H9 (cell line): Measurements from ENCODE around the gene WDPCP. TPM values are rescaled to one million over a fixed set of nuclear protein-coding genes. Genes with fewer than 3 reads are reported as not detected.

Source experiments
- DNase-seq: peaks from one replicate; pipeline ENCODE4 v3.0.0-alpha.2; 2017
- H2AFZ ChIP-seq: one replicate; pipeline ENCODE4 v1.6.1; 2013; ENCODE audit warnings: mild to moderate bottlenecking, low read length, control low read depth, moderate library complexity
- H2AK5ac ChIP-seq: 2 replicates; pipeline ENCODE4 v1.6.1; 2013; ENCODE audit warnings: low read length, control low read depth, mixed read lengths; ENCODE audit not compliant: insufficient read length
- H2BK120ac ChIP-seq: one replicate; pipeline ENCODE4 v1.6.1; 2013; ENCODE audit warnings: low read depth, mild to moderate bottlenecking, low read length, control low read depth, inconsistent platforms; ENCODE audit not compliant: poor library complexity, severe bottlenecking
- H2BK12ac ChIP-seq: 2 replicates; pipeline ENCODE4 v1.6.1; 2013; ENCODE audit warnings: low read length, control low read depth, mixed read lengths, low read depth; ENCODE audit not compliant: insufficient read length
- H2BK15ac ChIP-seq: 2 replicates; pipeline ENCODE4 v1.6.1; 2013; ENCODE audit warnings: low read depth, low read length, control low read depth
- H2BK20ac ChIP-seq: one replicate; pipeline ENCODE4 v1.6.1; 2013; ENCODE audit warnings: low read depth, mild to moderate bottlenecking, low read length, control low read depth, inconsistent platforms; ENCODE audit not compliant: poor library complexity, severe bottlenecking
- H2BK5ac ChIP-seq: 2 replicates; pipeline ENCODE4 v1.6.1; 2013; ENCODE audit warnings: low read length, control low read depth, mixed read lengths; ENCODE audit not compliant: insufficient read length
- H3K14ac ChIP-seq: 2 replicates; pipeline ENCODE4 v1.6.1; 2013; ENCODE audit warnings: low read length, control low read depth; ENCODE audit not compliant: insufficient read depth
- H3K18ac ChIP-seq: 2 replicates; pipeline ENCODE4 v1.6.1; 2013; ENCODE audit warnings: low read depth, mild to moderate bottlenecking, mixed read lengths, low read length, control low read depth; ENCODE audit not compliant: insufficient read length
- H3K23ac ChIP-seq: 2 replicates; pipeline ENCODE4 v1.6.1; 2013; ENCODE audit warnings: low read length, control low read depth, mixed read lengths, low read depth; ENCODE audit not compliant: insufficient read length
- H3K23me2 ChIP-seq: 2 replicates; pipeline ENCODE4 v1.6.1; 2013; ENCODE audit warnings: low read depth, mild to moderate bottlenecking, mixed read lengths, low read length, control low read depth; ENCODE audit not compliant: insufficient read length, poor library complexity, severe bottlenecking
- H3K27ac ChIP-seq: 2 replicates; pipeline ENCODE4 v1.5.1; 2013; ENCODE audit warnings: low read length, control low read depth, mixed read lengths, low read depth; ENCODE audit not compliant: insufficient read length
- H3K27me3 ChIP-seq: 2 replicates; pipeline ENCODE4 v1.6.1; 2013; ENCODE audit warnings: low read length, control low read depth, inconsistent platforms; ENCODE audit not compliant: insufficient read depth
- H3K4ac ChIP-seq: 2 replicates; pipeline ENCODE4 v1.6.1; 2013; ENCODE audit warnings: low read depth, mild to moderate bottlenecking, control low read depth, inconsistent platforms, low read length, moderate library complexity
- H3K4me1 ChIP-seq: 2 replicates; pipeline ENCODE4 v1.6.1; 2013; ENCODE audit warnings: low read length, control low read depth, inconsistent platforms; ENCODE audit not compliant: insufficient read depth
- H3K4me2 ChIP-seq: 2 replicates; pipeline ENCODE4 v1.6.1; 2013; ENCODE audit warnings: low read length, control low read depth, mixed read lengths; ENCODE audit not compliant: insufficient read length, insufficient read depth
- H3K56ac ChIP-seq: 2 replicates; pipeline ENCODE4 v1.6.1; 2013; ENCODE audit warnings: low read depth, mild to moderate bottlenecking, mixed read lengths, low read length, control low read depth; ENCODE audit not compliant: insufficient read length
- H3K79me1 ChIP-seq: 2 replicates; pipeline ENCODE4 v1.6.1; 2013; ENCODE audit warnings: low read depth, mild to moderate bottlenecking, moderate library complexity, low read length, control low read depth, inconsistent platforms; ENCODE audit not compliant: insufficient read depth, poor library complexity, severe bottlenecking
- H3K79me2 ChIP-seq: 2 replicates; pipeline ENCODE4 v1.6.1; 2013; ENCODE audit warnings: low read length, control low read depth, inconsistent platforms; ENCODE audit not compliant: insufficient read depth
- H3K9ac ChIP-seq: 2 replicates; pipeline ENCODE4 v1.6.1; 2013; ENCODE audit warnings: low read length, control low read depth, mixed read lengths; ENCODE audit not compliant: insufficient read length; ENCODE audit errors: extremely low read depth
- H3K9me3 ChIP-seq: one replicate; pipeline ENCODE4 v1.6.1; 2013; ENCODE audit warnings: low read depth, low read length, inconsistent platforms; ENCODE audit not compliant: control insufficient read depth
- H3T11ph ChIP-seq: one replicate; pipeline ENCODE4 v1.6.1; 2013; ENCODE audit warnings: mild to moderate bottlenecking, low read length, control low read depth, inconsistent platforms
- H4K20me1 ChIP-seq: one replicate; pipeline ENCODE4 v1.6.1; 2013; ENCODE audit not compliant: control insufficient read depth, insufficient read length, insufficient read depth
- H4K5ac ChIP-seq: 2 replicates; pipeline ENCODE4 v1.6.1; 2013; ENCODE audit warnings: low read depth, mild to moderate bottlenecking, mixed read lengths, low read length, control low read depth; ENCODE audit not compliant: insufficient read length
- H4K8ac ChIP-seq: replicated peaks from 2 replicates; pipeline ENCODE4 v1.6.1; 2013; ENCODE audit warnings: low read length, control low read depth, mixed read lengths, low read depth; ENCODE audit not compliant: insufficient read length
- H4K91ac ChIP-seq: 2 replicates; pipeline ENCODE4 v1.6.1; 2013; ENCODE audit warnings: low read depth, mild to moderate bottlenecking, moderate library complexity, mixed read lengths, low read length, control low read depth; ENCODE audit not compliant: insufficient read length
- H3K27ac Mint-ChIP-seq, 3 experiments: 2 replicates in 2 of 3; 3 replicates in 1 of 3; pipeline ENCODE4 v1.8.0; 2020 to 2021; ENCODE audit warnings: mixed read lengths in 3 of 3, mild to moderate bottlenecking in 1 of 3, moderate library complexity in 1 of 3
- H3K27me3 Mint-ChIP-seq: 2 replicates; pipeline ENCODE4 v1.8.0; 2021; ENCODE audit warnings: low read depth, mild to moderate bottlenecking, moderate library complexity, mixed read lengths
- H3K36me3 Mint-ChIP-seq, 3 experiments: 2 replicates in 2 of 3; 3 replicates in 1 of 3; pipeline ENCODE4 v1.8.0; 2020 to 2021; ENCODE audit warnings: low read depth in 3 of 3, mixed read lengths in 3 of 3; ENCODE audit not compliant: insufficient read depth in 1 of 3
- H3K4me1 Mint-ChIP-seq, 2 experiments: 2 replicates each; pipeline ENCODE4 v1.8.0; 2020; ENCODE audit warnings: mixed read lengths in 2 of 2
- H3K4me3 Mint-ChIP-seq, 2 experiments: 2 replicates in 1 of 2; 3 replicates in 1 of 2; pipeline ENCODE4 v1.8.0; 2020 to 2021; ENCODE audit warnings: mild to moderate bottlenecking in 2 of 2, mixed read lengths in 2 of 2, moderate library complexity in 1 of 2
- H3K9me3 Mint-ChIP-seq, 2 experiments: 2 replicates in 1 of 2; 3 replicates in 1 of 2; pipeline ENCODE4 v1.8.0; 2020; ENCODE audit warnings: mild to moderate bottlenecking in 2 of 2, mixed read lengths in 2 of 2, moderate library complexity in 1 of 2
- CTCF ChIP-seq: fragments of 200-600 bp; sonication (generic); conservative IDR thresholded peaks from 3 replicates; pipeline ENCODE4 v1.8.0; 2021; ENCODE audit warnings: antibody characterized with exemption, mild to moderate bottlenecking
- WGBS: extraction: QIAGEN DNeasy Blood & Tissue Kit; methylation state at CpG from one replicate; pipeline ENCODE4 v1.1.7; 2013; ENCODE audit warnings: missing lambda C conversion rate, low lambda C conversion rate, mixed read lengths; ENCODE audit not compliant: insufficient read length; ENCODE audit errors: extremely low coverage; 5-methylcytosine and 5-hydroxymethylcytosine counted together
- total RNA-seq: library from RNA; stranded (reverse); gene quantifications from 2 replicates; pipeline ENCODE4 v1.2.1, GENCODE V29; 2021

WDPCP gene
- total RNA-seq, 1 experiment from 2014 or later: 22.4 TPM

GRCh38 chr2:63631501-63631900 is 43.2 kb upstream of the WDPCP start:
- no peak overlapping the region for H3K4me3 Mint-ChIP-seq
- Histone ChIP-seq H3K14ac (no peak overlapping the region), H2BK120ac (no peak overlapping the region), H3K4me1 (no peaks in the 10 kb centered on the region), H2BK5ac (no peak overlapping the region), H3T11ph (no peak overlapping the region), H4K20me1 (no peaks in the 10 kb centered on the region), H3K9me3 (no peaks in the 10 kb centered on the region), H4K91ac (no peak overlapping the region), H2BK20ac (no peak overlapping the region), H3K23ac (no peak overlapping the region), H3K4me2 (no peak overlapping the region), H4K8ac (no peak overlapping the region), H3K9ac (no peak overlapping the region), H3K79me1 (no peaks in the 10 kb centered on the region), H3K18ac (no peak overlapping the region), H3K4ac (no peak overlapping the region), H4K5ac (no peak overlapping the region), H3K27ac (no peak overlapping the region), H2AFZ (no peak overlapping the region), H2BK12ac (no peak overlapping the region), H3K79me2 (no peaks in the 10 kb centered on the region), H3K27me3 (no peaks in the 10 kb centered on the region), H3K23me2 (no peaks in the 10 kb centered on the region), H2AK5ac (no peak overlapping the region), H2BK15ac (no peak overlapping the region), H3K56ac (no peak overlapping the region)
- H3K36me3 Mint-ChIP-seq: peaks cover 24 to 82% (median 42%) of the 10 kb centered on the region in 3 experiments
- no peaks in the 10 kb centered on the region for H3K4me1 Mint-ChIP-seq
- no peak overlapping the region for H3K27ac Mint-ChIP-seq
- WGBS: no CpG with 5 or more reads among the region's 1 CpG
- TF ChIP-seq CTCF: no peak
- DNase-seq: no peak
- H3K27me3 Mint-ChIP-seq: no peaks in the 10 kb centered on the region
- H3K9me3 Mint-ChIP-seq: peaks cover 44 to 56% of the 10 kb centered on the region in 2 experiments
